Keratinocyte (primary cell): Measurements from ENCODE around the gene OR13A1.
"Not testable (repeated sequence)": the region's sequence is repeated elsewhere in the genome, so short reads cannot be mapped to it uniquely, and the experiment has no call there.

Source experiments
- CTCF ChIP-seq, 3 experiments: IDR thresholded peaks in 1 of 3; conservative IDR thresholded peaks in 1 of 3; optimal IDR thresholded peaks in 1 of 3; 2 replicates in 2 of 3; 3 replicates in 1 of 3; pipeline versions ENCODE3 to v1.5.1; 2011; ENCODE audit warnings: low read length in 3 of 3, mild to moderate bottlenecking in 3 of 3, moderate library complexity in 2 of 3, control low read depth in 1 of 3, inconsistent platforms in 1 of 3; ENCODE audit not compliant: insufficient read depth in 2 of 3; ENCODE audit errors: extremely low read depth in 1 of 3
- EZH2 ChIP-seq: IDR thresholded peaks from one replicate; pipeline ENCODE4 v1.6.1; 2012; ENCODE audit warnings: inconsistent platforms, mild to moderate bottlenecking, low read length, moderate library complexity

GRCh38 chr10:45326864-45327263 is 11.5 kb upstream of the OR13A1 start:
- not testable (repeated sequence) for TF ChIP-seq CTCF (optimal IDR thresholded peaks at IDR 0.05 in 1 of 3, IDR thresholded peaks at IDR 0.05 in 1 of 3, conservative IDR thresholded peaks at IDR 0.05 in 1 of 3; ENCODE audit: extremely low read depth in 1 of 3, insufficient read depth in 2 of 3, low read length in 3 of 3); EZH2
